GM18858 (cell line): ENCODE results near the gene TXNRD2.

Experiments
- ATAC-seq: cut with Tn5 transposase; IDR thresholded peaks from one replicate; pipeline ENCODE4 v1.9.1; 2021; ENCODE audit not compliant: unreplicated experiment

Gene TXNRD2

GRCh38 chr22:19878461-19879245 lies 63.0 kb downstream of the TXNRD2 start:
- ATAC-seq = no peak

- no peak for ATAC-seq
Observed at GRCh38 chr22:19877626-19878339, 63.8 kb downstream of the TXNRD2 start.

GRCh38 chr22:19876941-19877625 lies 64.5 kb downstream of the TXNRD2 start:
- no peak for ATAC-seq

- ATAC-seq = no peak
Observed at GRCh38 chr22:19876314-19876940, 65.2 kb downstream of the TXNRD2 start.

GRCh38 chr22:19875531-19876313 lies 65.9 kb downstream of the TXNRD2 start:
- ATAC-seq = no peak

GRCh38 chr22:19875061-19875530 lies 66.5 kb downstream of the TXNRD2 start:
- ATAC-seq = no peak

- no peak for ATAC-seq
Observed at GRCh38 chr22:19874307-19875060, 67.1 kb downstream of the TXNRD2 start.

- ATAC-seq = no peak
Observed at GRCh38 chr22:19873960-19874306, 67.7 kb downstream of the TXNRD2 start.

- no peak for ATAC-seq
Observed at GRCh38 chr22:19873138-19873959, 68.3 kb downstream of the TXNRD2 start.

- no peak for ATAC-seq
Observed at GRCh38 chr22:19872779-19873137, 68.9 kb downstream of the TXNRD2 start.

GRCh38 chr22:19871845-19872778 lies 69.5 kb downstream of the TXNRD2 start:
- ATAC-seq = no peak

GRCh38 chr22:19871023-19871844 lies 70.4 kb downstream of the TXNRD2 start:
- ATAC-seq = no peak

- ATAC-seq = no peak
Observed at GRCh38 chr22:19870153-19871022, 71.2 kb downstream of the TXNRD2 start.

- ATAC-seq = no peak
Observed at GRCh38 chr22:19869497-19870152, 72.0 kb downstream of the TXNRD2 start.

- no peak for ATAC-seq
Observed at GRCh38 chr22:19868773-19869471, 72.7 kb downstream of the TXNRD2 start.
